ENCODE data around the gene IL11. TPM values are rescaled to one million over a fixed set of nuclear protein-coding genes. Genes with fewer than 3 reads are reported as not detected.

IL11 gene
- polyA plus RNA-seq, 1 experiment, result 14.8 TPM

DNA sequence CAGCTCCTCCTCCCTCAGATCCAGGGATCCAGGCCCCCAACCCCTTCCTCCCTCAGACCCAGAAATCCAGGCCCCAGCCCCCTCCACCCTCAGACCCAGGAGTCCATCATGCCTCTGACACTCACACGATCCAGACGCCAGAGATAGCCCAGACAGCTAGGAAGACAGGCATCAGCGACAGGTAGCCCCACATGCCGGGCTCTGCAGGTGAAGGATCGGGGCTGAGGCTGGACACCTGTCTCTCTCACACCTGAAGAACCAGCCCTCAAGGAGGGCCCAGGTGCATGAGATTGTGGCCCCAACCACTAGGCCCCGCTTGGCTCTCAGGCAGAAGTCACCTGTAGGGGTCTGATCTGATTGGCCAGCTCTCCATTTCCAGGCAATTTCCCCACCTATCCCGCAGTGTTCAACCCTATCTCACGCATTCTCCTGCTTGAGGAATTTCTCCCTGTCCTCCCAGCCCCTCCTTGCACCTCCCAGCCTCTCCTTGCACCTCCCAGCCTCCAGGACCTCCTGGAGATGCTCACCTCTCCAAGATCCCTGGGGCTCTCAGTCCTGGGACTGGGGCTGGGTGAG lies 49.3 kb downstream of the IL11 start:
- TF ChIP-seq, protein P1, sequence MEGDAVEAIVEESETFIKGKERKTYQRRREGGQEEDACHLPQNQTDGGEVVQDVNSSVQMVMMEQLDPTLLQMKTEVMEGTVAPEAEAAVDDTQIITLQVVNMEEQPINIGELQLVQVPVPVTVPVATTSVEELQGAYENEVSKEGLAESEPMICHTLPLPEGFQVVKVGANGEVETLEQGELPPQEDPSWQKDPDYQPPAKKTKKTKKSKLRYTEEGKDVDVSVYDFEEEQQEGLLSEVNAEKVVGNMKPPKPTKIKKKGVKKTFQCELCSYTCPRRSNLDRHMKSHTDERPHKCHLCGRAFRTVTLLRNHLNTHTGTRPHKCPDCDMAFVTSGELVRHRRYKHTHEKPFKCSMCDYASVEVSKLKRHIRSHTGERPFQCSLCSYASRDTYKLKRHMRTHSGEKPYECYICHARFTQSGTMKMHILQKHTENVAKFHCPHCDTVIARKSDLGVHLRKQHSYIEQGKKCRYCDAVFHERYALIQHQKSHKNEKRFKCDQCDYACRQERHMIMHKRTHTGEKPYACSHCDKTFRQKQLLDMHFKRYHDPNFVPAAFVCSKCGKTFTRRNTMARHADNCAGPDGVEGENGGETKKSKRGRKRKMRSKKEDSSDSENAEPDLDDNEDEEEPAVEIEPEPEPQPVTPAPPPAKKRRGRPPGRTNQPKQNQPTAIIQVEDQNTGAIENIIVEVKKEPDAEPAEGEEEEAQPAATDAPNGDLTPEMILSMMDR (IDR thresholded peaks at IDR 0.05; ENCODE audit: low read depth, low read length), result no peak
- H3K27ac ChIP-seq (ENCODE audit: low read depth, low read length), result no peak overlapping the region
- peaks cover 15% of the 10 kb centered on the region for H3K27me3 ChIP-seq (ENCODE audit: control insufficient read depth, insufficient read depth, low read length)
- POLR2A ChIA-PET, result interaction anchor here (0.5 to 2.0 kb wide), 2 partner anchors 18 to 72 kb away, joined by 7 to 8 read pairs; partner anchors contain the start of gene KMT5C
- H3K4me3 ChIP-seq (ENCODE audit: low read depth, low read length), result no peak overlapping the region
- CTCF ChIA-PET, result interaction anchor here (0.5 to 1.2 kb wide), 3 partner anchors 19 to 310 kb away, joined by 3 to 5 read pairs (median 4); no protein-coding TSS in a partner anchor
- peaks cover 5% of the 10 kb centered on the region for H3K9me3 ChIP-seq (ENCODE audit: control insufficient read depth, insufficient read depth, low read length)
- no peak for DNase-seq (ENCODE audit: low read depth, low spot score)

DNA sequence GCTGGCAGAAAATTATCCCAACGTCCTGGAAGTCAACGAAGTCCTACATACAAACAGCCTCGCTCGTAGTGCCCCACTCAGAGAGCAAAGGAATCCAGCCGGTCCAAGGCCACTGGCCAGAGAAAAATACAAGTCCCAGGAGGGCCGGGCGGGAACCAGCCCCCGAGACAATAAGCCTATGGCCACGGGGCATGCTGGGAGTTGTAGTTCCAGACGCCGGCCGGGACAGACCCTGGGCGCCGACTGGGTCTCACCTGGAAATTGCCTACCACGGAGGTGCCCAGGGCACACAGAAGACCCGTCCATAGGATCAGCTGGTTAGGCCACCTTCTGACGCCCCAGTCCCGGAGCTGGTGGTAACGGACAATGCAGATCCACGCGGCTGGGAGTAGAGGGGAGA lies 50.5 kb downstream of the IL11 start:
- POLR2A ChIA-PET, result interaction anchor here (0.7 kb wide), 1 partner anchor 17 kb away, joined by 6 read pairs; no protein-coding TSS in a partner anchor
- no peak overlapping the region for H3K4me3 ChIP-seq (ENCODE audit: low read depth, low read length)

DNA sequence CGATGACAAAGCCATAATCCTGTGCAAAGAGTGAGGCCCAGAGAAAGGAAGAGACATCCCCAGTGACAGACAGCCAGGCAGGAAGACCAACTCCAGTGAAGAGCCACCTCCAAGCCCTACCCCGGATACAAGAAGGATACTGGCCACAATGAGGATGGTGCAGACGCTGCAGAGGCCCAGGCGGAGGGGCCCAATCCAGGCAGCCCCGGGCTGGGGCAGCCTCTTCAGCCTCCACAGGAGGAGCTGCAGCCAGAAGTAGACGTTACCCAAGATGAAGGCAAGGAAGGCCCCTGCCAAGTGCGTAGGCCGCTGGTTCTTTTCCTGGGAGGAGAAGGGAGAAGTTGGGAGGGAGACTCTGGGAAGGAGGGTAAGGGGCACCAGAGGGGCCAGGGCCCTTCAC lies 53.6 kb downstream of the IL11 start:
- CTCF ChIA-PET, result interaction anchor here (0.9 kb wide), 1 partner anchor 14 kb away, joined by 4 read pairs; no protein-coding TSS in a partner anchor
- no peak overlapping the region for H3K27ac ChIP-seq (ENCODE audit: low read depth, low read length)
- H3K4me3 ChIP-seq (ENCODE audit: low read depth, low read length), result no peak overlapping the region
- TF ChIP-seq, protein P1 (IDR thresholded peaks at IDR 0.05; ENCODE audit: low read depth, low read length), result no peak
- POLR2A ChIA-PET, result no interaction called here
- H3K9me3 ChIP-seq (ENCODE audit: control insufficient read depth, insufficient read depth, low read length), result peaks cover 6% of the 10 kb centered on the region
- peaks cover 7% of the 10 kb centered on the region for H3K27me3 ChIP-seq (ENCODE audit: control insufficient read depth, insufficient read depth, low read length)
- DNase-seq (ENCODE audit: low read depth, low spot score), result no peak

More for the DNA sequence above, 50.5 kb downstream of the IL11 start:
- peaks cover 6% of the 10 kb centered on the region for H3K9me3 ChIP-seq (ENCODE audit: control insufficient read depth, insufficient read depth, low read length)
- CTCF ChIA-PET, result no interaction called here
- H3K27ac ChIP-seq (ENCODE audit: low read depth, low read length), result no peak overlapping the region
- DNase-seq (ENCODE audit: low read depth, low spot score), result no peak
- H3K27me3 ChIP-seq (ENCODE audit: control insufficient read depth, insufficient read depth, low read length), result peaks cover 12% of the 10 kb centered on the region
- TF ChIP-seq, protein P1 (IDR thresholded peaks at IDR 0.05; ENCODE audit: low read depth, low read length), result no peak

DNA sequence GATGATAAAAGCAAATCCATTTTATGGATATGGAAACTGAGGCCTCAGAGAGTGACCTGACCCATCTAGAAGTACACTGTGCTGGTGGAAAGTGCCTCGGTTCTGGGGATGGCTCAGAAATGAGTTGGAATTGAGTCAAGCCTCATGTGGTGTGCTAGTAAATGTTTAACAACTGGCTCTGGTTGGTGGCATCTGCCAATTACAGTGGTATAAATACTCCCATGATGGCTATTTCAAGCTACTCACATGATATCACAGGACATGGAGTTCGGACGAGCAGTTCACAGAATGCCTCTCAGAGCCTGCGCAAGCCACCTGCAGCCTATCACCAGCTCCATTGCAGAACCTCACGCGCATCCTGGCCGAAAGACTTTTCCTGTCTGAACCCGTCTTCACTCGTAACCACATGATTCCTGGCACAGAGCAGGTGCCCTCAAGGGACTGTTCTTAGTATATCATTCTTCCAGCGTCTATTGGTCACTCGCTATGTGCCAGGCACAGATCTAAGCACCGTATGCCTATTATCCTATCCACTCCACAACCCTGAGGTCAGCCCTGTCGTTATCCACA lies 54.2 kb downstream of the IL11 start:
- DNase-seq (ENCODE audit: low read depth, low spot score), result no peak
- POLR2A ChIA-PET, result no interaction called here
- TF ChIP-seq, protein P1 (IDR thresholded peaks at IDR 0.05; ENCODE audit: low read depth, low read length), result no peak
- H3K27me3 ChIP-seq (ENCODE audit: control insufficient read depth, insufficient read depth, low read length), result peaks cover 2% of the 10 kb centered on the region
- H3K9me3 ChIP-seq (ENCODE audit: control insufficient read depth, insufficient read depth, low read length), result peaks cover 6% of the 10 kb centered on the region
- no peak overlapping the region for H3K4me3 ChIP-seq (ENCODE audit: low read depth, low read length)
- H3K27ac ChIP-seq (ENCODE audit: low read depth, low read length), result no peak overlapping the region
- CTCF ChIA-PET, result no interaction called here

DNA sequence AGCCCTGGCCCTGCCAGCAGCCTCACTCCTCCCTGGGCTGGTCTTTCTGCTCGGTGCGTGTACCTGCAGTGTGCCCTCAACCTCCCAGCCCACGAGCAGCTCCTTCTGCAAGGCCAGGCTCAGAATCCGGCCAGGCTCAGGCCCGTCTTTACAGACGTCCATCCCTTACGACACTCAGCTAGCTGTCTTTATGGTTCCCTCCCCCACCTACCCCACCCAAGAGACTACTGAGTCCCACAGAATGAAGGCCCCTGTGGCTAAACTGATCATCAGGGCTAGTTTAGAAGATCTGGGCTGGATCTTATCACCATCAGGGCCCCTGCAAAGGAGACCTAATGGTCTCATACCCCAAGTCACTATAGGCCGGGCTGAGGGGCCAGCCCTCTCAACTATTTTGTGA lies 55.9 kb downstream of the IL11 start:
- Histone ChIP-seq H3K4me3 (ENCODE audit: low read depth, low read length) (no peak overlapping the region), H3K27me3 (ENCODE audit: control insufficient read depth, insufficient read depth, low read length) (no peaks in the 10 kb centered on the region), H3K27ac (ENCODE audit: low read depth, low read length) (peak overlapping the region; percentile 11), H3K9me3 (ENCODE audit: control insufficient read depth, insufficient read depth, low read length) (peaks cover 6% of the 10 kb centered on the region)
- TF ChIP-seq, protein P1 (IDR thresholded peaks at IDR 0.05; ENCODE audit: low read depth, low read length), result no peak
- ChIA-PET CTCF (interaction anchor here (5.0 kb wide), 1 partner anchor 12 kb away, joined by 27 read pairs; no protein-coding TSS in a partner anchor), POLR2A (interaction anchor here (0.8 kb wide), 1 partner anchor 17 kb away, joined by 3 read pairs; no protein-coding TSS in a partner anchor)
- DNase-seq (ENCODE audit: low read depth, low spot score), result no peak

Measured in AG04450 (cell line).